HG02642 (cell line): ENCODE data around the gene NEDD8.

ENCODE experiments used
- ATAC-seq: cut with Tn5 transposase; IDR thresholded peaks from one replicate; pipeline ENCODE4 v1.9.1; 2021; ENCODE audit warnings: mild to moderate bottlenecking; ENCODE audit not compliant: unreplicated experiment, poor library complexity

The NEDD8 gene

DNA sequence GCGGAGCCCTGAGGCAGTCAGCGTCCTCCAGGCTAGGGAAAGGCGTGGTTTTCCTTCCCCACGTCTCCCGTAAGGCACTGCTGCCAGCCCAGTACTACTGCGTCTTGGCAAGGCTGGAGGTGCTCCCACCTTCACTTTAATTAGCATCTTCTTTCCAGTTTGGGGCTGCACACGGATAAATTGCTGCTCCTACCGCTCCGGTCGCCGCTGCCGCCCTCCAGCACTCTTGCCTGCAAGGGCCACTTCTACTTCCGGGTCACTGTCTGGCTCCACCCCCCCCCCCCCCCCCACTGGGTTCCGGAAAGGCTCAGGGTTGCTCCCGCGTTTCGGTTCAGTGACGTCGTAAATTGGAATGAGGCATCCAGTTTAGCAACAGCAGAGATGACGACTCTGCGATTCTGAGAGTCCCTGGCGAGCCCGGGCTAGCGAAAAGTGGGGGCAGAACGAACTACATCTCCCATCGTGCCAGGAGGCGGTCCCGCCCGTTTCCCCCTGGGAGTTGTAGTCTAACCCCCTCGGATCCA, at the start of gene NEDD8:
Gene NEDD8 (minus strand): TSS at position 247 of the 524 bp plus-strand sequence. CDS start 100 bp downstream, at position 147.
- ATAC-seq, result peak; percentile 80

DNA sequence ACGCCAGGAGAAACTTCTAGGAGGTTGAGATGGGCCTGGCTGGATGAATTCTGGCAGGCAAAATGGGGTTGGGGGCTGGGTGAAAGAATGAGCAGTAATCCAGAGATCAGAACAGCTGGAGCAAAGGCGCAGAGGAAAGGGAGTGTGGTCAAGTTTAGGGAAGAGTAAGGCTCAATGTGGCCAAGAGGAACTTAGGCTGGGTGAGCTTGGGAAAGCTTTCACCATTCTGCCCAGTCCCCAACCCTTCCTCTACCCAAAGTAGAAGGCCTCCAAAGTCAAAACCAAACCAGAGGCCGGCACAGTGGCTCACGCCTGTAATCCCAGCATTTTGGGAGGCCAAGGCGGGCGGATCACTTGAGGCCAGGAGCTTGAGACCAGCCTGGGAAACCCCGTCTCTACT, 49.5 kb upstream of the NEDD8 start:
- ATAC-seq, result no peak

DNA sequence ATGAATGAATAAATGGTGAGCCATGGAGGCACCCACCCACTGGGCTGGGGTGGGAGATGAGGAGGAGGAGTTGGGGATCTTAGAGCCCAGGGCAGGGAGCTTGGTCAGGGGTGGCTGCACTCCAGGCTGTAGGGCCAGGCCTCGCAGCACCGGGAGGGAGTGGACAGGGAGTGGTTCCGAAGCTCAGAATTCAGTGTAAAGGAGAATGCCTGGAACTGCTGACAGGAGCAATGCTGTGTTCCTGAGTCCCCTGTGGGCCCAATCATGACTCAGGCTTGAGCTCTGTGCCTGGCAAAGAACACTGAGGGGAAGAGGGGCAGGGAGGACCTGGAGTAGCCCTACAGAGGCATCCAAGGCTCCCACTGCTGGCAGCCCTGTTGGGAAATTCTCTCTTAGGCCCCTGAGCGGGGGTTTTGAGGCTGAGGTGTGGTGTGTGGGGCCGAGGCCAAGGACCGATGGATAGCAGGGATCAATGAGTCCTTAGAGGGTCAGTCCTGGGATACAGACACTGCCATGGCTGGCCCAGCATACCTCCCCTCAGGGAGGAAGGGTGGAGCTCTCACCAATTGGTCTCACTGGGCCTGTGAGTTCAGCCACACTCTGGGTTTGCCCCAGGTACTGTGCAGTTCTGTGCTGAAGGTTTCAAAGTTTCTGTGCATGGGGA, 48.8 kb upstream of the NEDD8 start:
- ATAC-seq, result no peak

DNA sequence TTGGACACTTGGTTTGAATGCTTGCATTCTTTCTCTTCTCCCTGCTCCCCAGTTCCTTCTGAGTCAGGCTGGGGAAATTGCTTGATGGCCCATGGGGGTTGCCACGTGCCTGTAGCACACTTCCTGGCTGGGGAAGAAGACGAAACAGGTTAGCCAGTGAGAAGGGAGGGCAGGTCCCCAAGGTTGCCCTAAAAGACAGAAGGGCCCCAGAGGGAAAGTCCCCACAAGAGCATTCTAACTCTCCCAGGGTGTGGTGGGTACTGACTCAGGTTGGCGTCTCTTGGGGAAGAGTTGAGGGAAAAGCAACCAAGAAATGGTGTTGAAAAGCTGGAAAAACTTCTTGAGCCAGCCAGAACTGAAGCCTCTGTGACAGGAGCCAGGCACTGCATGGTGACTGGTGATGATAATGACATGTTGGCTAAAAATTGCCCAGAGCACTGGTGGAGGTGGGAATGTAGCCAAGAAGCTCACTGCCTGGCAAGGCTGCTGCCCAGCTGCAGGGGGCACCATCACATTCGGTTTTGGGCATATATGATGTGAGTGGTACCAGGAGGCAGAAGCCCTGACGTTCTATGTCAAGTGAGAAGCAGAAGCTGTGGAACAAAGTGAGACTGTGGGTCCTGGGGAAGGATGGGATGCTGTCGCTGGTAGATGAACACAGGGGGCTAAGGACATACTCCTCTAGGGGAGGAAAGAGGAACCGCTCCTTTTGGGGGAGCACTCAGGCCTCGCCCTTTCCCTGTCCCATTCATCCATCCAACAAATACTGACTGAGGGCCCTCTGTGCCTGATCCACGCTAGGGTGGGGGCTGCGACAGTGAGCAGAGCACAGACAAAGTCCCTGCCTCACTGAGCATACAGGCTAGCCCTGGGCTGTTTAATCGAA, 47.4 kb upstream of the NEDD8 start:
- peak; percentile 68 for ATAC-seq

DNA sequence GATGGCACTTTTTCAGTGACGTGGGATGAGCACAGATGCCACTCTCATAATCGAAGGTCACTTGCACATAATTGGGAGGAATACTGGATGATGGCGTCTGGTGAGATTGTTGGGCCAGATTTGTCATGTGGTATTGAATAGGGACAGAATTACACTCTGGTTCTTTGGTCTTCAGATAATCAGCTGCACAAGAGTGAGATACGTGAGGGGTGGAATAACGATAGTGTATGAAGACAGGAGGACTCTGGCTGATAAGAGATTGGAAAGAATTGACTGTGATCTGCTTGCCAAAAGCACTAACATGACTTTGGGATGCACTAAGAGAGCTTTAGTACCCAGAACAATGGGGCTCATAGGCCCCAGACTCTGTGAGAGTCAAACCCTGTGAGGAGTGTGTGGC, 46.3 kb upstream of the NEDD8 start:
- no peak for ATAC-seq

DNA sequence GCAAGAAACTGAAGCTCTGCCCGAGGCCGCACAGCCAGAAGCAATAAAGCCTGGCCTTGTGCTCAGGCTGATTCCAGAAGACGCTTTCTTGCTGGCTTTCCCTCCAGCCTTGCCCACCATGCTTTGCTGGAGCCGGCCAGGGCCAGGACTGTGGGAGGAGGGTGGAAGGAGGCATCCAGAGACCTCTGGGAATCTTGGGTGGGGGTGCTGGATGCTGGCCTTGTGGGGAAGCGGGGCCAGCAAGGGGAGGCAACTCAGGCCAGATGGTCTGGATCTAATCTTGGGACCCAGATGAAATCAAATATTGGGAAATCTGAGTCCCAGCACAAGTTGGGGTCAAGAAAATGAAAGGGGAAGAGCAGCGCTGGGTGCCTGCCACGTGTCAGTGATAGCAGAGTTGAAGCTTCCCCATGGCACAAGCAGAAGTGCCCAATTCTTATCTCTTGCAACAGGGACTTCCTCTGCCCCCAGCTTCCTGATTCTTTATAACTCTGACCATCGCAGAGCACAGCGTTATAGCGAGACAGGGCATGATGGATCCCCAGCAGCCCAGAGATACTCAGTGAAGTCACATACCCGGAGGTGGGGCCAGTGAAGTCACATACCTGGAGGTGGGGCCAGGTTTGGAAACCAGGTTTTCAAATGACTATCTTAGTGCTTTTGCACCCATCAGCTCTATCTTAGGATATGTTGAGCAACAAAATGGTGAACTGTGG, 45.6 kb upstream of the NEDD8 start:
- no peak for ATAC-seq

DNA sequence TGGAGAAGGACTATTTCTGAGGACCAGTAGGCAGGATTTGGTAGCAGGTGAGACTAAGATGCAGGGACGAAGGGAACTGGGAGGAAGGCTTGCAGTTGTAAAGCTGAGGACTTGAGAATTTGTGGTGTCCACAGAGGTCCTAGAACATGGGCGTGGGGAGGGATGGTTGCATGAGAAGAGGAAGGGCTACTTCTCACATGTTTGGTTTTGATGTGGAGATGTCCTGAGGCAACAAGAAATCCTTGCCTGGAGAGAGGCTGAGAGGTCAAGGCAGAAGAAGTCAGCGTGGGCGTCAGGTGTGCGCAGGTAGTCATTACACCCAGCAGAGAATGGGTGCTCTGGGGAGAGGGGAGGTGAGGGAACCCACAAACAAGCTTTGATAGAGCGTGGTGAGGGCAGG, 44.9 kb upstream of the NEDD8 start:
- ATAC-seq, result no peak

DNA sequence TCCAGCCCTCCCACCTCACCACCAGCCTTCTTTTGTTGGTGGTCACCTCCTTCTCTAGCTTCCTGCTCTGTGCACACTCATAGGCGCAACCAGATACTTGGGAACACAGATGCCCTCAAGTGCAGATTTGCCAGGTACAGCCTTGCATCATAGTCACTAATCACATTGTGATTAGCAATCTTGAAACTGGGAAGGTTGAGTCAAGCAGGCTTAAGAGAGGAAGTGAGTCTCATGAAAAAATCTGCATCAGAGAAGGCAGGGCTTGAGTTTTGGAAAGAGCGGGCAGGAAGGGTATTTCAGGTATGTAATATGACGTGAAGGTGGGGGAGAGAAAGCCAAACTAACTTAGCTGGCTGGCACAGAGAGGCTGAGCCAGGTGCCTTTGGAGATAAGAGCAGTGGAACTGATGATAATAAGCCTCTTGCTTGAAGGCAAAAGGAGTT, 42.0 kb upstream of the NEDD8 start:
- peak; percentile 40 for ATAC-seq

DNA sequence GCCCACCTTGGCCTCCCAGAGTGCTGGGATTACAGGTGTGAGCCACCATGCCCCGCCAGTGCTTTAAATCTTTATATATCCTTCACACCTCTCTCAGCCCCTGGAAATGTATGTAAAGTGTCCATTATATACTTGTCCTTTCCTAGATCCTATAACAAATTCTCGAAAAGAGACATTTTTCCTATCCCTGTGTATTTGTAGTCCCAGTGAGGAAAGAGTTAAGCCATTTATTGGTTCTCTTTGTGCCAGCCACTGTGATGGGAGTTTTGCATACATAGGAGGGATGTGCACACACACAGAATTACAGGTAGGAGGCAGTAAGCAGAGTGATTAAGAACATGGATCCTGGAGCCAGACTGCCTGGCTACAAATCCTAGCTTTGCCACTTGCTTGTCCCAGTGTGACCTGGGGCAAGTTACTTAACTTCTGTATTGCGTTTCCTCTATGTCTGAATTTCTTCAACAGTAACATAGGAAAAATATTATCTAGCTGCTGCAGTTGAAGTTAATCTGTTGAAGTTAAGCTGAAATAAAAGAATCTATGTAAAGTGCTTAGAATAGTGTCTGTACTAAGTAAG, 41.3 kb upstream of the NEDD8 start:
- no peak for ATAC-seq

DNA sequence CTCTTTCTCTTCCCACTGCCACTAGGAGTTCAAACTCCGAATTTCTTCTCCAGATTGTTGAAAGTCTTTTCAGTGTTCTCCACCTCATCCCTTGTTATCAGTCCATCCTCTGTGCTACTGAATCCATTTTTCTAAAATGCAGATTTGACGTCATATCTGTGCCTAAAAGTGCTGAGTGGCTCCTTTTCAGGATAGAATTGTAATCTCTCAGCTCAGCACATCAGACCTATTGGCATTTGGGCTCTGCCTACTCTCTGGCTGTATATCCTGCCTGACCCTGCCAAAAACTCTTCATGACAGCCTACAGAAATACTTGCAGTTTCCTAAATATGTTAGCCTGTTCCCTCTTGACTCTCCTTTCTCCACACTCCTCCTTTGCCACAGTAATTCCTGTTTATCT, 40.3 kb upstream of the NEDD8 start:
- no peak for ATAC-seq

DNA sequence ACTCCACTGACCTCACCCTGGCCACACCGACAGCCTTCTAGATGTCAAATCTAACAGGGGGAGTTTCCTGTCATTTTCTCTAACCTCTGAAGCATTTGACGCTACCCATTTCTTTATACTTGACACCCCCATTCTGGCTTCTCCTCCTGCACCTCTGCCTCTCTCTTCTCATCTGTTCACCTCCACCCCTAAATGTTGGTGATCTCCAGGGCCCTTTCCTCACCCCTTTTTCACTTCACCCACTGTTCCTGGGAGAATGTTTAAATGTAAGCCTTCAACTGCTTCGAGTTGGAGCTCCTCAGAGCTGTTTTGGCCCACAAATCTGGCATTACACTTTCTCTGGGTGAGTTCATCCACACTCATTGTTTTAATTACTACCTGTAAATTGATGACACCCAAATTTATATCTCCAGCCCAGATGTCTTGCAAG, 39.7 kb upstream of the NEDD8 start:
- no peak for ATAC-seq

DNA sequence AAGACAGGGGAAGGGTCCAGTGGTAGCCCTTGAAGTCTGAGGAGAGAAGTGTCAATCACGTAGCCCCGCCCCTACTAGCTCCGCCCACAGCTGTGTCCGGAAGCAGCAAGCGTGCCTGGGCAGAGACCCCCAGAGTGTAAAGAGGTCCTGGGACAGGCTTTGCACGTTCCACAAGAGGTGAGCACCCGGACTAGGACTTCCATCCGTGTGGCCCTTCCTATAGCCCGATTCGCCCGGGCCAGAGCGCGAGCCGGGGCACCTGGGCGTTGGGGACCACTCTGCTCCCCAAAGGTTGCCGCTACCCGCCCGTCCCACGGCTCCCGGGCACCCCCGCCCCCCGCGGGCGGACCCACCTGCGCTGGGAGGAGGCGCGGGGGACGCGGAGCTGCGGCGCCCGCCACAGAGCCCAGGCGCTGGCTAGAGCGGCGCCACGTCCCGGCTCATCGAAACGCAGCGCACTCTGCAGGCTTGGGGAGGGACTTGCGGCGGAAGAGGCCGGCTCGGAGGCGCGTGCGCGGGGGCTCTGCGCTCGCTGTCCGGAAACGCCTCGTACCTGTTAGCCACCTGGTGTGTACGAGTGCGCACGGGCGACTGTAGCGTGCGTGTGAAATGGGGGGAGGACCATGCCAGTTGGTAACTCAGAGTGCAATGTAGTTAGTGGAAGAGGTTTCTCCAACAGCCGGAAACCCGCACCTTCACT, 39.1 kb upstream of the NEDD8 start, which contains the start of gene RABGGTA:
Gene RABGGTA (minus strand): TSS at position 464 of the 700 bp plus-strand sequence. CDS start 482 bp downstream, outside the sequence.
- ATAC-seq, result peak; percentile 89

DNA sequence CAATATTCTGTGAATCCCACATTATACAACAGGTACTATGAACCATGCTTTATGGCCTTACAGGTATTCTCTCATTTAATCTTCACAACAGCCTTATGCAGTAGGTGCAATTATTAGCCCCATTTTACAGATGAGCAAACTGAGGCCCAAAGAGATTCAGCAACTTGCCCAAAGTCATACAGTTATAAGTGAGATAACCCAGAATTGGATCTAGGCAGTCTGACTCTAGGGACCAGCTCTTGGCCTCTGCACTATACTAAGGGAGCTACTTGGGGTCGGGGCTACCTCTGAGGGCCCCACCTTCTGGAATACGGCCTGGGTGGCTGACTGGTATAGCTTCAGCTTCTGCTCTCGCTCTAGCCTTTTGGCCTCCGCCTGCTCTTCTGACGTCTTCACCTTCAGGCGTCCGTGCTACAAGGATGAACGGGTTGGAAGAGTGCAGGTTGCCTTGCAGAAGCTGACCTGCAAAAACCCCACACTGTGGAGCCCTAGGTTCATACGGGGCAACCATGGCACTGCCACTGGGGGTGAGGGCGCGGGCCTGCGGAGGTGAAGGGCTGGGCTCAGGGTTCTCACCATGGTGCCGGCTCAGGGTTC, 38.5 kb upstream of the NEDD8 start:
- no peak for ATAC-seq

DNA sequence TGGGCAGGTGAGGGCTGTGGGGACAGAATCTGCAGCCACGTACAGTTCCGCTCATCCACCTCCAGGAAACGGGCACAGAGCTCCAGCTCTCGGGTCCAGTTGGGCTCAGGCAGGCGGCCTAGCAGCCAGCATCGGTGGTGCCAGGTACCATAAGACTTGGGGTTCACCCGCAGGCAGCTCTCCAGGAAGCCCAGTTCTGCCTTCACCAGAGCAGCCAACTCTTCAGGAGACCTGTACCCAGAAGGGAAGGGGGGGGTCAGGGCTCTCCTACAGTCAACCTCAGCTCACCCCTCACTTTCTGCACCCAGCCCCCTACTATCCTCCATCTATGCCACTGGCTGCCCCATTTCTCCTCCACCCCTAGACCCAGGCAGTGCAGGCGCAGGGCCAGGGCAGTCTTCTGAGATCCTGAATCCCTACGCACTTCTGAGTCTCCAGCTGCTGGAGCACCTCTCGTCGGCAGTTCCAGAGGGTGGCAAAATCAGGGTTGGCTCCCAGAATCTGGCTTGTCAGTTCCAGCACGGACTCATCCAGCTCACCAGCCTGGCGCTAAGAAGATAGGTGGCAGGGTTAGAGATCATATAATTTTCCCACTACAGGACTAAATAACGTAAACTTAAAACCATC, 37.9 kb upstream of the NEDD8 start:
- ATAC-seq, result no peak

DNA sequence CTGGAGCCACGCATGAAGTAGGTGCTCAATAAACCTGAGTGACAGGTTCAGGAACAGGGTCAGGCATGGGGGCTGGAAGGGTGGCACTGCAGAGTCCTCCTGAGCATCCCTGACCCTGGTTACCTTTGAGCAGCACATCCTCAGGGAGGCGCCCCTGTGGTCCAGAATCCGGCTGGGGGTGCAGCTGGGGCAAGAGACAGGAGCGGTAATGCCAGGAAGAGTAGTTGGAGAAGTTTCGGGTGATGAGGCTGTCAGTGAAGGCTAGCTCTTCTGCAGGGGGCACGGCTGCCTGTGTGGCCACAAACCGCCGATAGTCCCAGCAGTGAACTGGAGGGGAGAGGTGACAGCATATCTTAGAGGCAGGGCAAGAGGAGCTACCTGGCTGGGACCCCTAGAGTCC, 37.2 kb upstream of the NEDD8 start:
- ATAC-seq, result no peak

DNA sequence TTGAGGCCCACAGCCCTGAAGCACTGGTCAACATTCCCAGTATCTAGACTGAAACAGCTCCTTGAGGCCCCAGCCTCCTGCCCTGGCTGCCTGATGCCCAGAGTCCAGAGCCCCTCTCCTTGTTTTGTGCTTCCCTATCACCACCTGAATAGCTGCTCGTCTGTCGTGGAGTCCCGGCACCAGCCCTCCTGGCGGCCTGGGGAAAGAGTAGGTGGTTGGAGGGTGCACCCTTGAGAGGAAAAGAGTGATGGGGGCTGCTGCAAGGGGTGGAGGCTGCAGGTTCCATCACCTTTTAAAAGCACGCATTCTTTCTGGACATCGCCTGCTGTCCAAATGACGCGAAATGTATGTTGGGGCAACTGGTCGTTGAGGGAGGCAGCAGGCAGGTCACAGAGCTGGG, 36.1 kb upstream of the NEDD8 start:
- ATAC-seq, result no peak

DNA sequence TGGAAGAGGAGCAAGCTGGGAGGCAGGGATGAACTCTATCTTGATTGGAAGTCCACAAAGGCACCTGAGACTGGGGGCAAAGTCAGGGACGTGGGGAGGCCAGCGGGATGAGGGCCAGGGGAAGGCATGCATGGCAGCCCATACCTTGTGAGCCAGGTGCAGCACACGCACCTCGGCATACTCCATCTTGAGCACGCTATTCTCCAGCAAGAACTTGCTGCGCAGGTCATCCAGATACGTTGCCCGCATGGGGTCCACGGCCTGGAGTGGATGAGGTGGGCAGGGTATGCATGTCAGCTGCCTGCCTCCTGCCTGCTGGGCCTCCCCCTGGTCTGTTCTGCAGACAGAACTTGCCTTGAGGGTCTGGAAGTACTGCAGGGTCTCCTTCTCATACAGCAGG, 35.3 kb upstream of the NEDD8 start:
- no peak for ATAC-seq

DNA sequence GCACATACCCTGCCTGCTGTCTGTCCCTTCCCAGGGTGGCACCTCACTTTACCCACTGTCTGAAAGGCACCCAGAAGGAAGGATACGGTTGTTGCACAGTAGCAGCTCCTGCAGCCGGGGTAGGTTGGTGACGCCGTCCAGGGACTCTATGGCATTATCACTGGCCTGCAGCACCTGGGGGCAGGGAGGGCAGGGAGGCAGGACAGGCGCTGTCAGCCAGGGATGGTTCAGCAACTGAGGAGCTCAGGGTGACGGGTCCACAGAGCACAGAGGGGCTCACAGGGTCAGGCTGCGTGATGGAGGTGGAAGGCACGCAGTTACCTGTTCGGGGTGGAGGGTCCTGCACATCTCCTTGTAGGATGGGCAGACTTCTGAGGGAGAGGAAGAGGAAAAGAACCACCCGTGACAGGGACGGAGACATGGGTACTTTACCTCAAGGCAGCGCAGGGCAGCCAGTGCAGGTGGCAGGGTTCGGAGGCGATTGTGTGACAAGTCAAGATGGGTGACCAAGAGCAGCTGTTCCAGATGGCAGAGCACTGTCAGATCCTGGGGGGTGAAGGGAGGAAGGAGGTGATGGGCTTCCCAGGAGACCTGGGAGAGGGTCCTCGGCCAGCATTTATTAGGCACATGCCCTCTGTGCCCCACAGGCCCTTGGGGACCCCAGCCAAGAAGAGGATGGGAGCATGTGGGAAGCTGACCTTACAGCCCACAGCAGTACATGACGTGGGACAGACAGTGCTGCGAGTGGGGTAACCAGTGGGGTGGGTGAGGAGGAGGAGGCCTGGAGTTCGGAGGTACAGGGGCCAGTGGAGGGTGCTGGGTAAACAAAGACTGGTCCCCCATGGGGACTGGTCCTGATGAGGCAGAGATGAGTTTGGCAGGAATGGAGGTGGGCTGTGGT, 34.4 kb upstream of the NEDD8 start:
- ATAC-seq, result no peak
